Activated naive CD8-positive, alpha-beta T cell (primary cell): ENCODE results near the gene TNNI3K.

Experiments used
- H3K27ac Mint-ChIP-seq: one replicate; pipeline ENCODE4 v1.8.0; 2021; ENCODE audit warnings: mixed read lengths
- H3K27me3 Mint-ChIP-seq: one replicate; pipeline ENCODE4 v1.8.0; 2021; ENCODE audit warnings: mixed read lengths
- H3K36me3 Mint-ChIP-seq: one replicate; pipeline ENCODE4 v1.8.0; 2021; ENCODE audit warnings: mixed read lengths
- H3K4me1 Mint-ChIP-seq: one replicate; pipeline ENCODE4 v1.8.0; 2021; ENCODE audit warnings: low read depth, mixed read lengths
- H3K4me3 Mint-ChIP-seq: one replicate; pipeline ENCODE4 v1.8.0; 2021; ENCODE audit warnings: mild to moderate bottlenecking, mixed read lengths
- H3K9me3 Mint-ChIP-seq: one replicate; pipeline ENCODE4 v1.8.0; 2021; ENCODE audit warnings: low read depth, mixed read lengths

TNNI3K gene

DNA sequence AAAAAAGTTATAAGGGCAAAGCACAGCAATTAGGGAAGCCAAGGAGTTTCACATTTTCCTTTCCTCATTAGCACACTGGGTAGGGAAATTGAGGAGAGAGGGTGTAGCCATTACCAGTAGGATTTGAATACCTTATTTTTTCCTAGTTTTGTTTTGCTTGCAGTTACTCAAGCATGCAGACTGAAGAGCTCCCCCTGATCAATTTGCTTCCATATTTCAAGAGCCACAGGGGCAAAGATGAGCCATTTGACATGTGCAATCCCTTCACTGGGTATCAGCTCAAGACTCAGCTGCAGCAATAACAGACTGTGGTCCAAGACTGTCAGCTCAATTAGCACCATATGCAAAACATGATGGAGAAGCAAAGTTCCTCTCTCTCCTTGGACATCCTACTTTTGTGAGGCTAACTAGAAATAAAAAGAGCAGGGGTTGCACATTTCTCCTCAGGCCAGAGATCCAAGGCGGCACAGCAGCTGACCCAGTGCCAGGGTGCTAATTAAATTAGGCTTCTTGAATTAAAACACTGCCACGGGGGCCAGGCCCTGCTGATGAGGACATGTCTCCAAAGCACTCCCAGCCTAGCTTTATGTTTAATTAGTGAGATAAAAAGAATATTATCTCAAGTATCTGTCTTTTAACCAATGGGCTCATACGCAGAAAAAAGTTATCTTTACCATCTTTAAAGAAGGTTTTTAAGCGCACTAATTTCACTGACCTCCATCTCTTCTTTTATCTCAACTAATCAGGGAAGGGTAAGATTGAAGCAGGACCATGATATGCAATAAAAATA, 314.0 kb downstream of the TNNI3K start:
- Mint-ChIP-seq H3K27me3 (peaks cover 6% of the 10 kb centered on the region), H3K27ac (no peak overlapping the region), H3K36me3 (no peaks in the 10 kb centered on the region), H3K4me1 (no peaks in the 10 kb centered on the region), H3K4me3 (no peak overlapping the region), H3K9me3 (no peaks in the 10 kb centered on the region)

DNA sequence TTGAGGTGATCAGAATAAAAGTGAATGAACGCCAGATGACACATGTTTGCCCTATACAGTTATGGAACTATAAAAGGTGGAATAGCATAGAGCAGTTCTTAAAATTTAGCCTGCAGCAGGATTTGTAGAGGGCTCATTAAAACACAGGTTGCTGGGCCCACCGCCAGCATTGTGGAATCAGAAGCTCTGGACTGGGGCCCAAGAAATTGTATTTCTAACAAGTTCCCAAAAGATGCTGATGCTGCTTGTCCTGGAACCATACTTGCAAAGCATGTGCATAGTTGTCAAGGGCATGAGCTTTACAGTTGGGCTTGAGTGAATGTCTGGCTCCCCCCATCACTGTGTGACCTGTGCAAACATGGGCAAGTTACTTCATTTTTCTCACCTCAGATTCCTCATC, 314.7 kb downstream of the TNNI3K start:
- Mint-ChIP-seq H3K4me3 (no peak overlapping the region), H3K9me3 (no peaks in the 10 kb centered on the region), H3K27ac (no peak overlapping the region), H3K27me3 (peaks cover 6% of the 10 kb centered on the region), H3K4me1 (no peaks in the 10 kb centered on the region), H3K36me3 (no peaks in the 10 kb centered on the region)

DNA sequence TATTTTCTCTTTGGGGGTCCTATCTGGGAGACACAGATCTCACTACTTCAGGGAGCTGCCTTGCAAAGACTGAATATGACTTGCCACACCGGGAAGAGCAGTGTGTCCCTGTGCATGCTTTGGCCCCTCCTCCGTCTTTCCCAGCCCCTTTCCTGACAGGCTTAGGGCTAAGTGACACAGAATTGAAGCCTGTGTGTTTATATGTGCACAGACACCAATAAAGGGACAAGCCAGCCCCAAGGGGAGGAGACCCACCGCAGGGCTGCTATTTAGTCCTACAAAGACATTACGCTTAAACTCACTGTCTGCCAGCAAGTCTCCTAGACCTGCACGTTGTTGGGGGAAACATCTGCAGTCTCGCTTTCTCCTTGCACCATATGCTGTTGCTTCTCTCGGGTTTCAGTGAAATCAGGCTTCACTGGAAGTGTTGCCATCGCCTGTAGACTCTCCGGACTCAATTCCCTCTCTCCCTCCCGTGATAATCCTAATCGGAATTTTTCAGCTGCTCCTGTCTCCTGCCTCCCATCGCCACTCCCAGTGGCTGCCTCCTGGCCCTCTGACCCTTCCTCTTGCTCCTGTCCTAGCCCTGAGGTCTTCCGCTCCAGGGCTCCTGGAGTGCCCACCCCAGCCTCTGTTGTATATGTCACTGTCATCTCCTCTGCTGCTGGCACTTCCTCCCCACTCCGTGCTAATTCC, 335.8 kb downstream of the TNNI3K start:
- Mint-ChIP-seq H3K27ac (no peak overlapping the region), H3K9me3 (no peaks in the 10 kb centered on the region), H3K27me3 (no peaks in the 10 kb centered on the region), H3K4me3 (no peak overlapping the region), H3K36me3 (no peaks in the 10 kb centered on the region), H3K4me1 (no peaks in the 10 kb centered on the region)

DNA sequence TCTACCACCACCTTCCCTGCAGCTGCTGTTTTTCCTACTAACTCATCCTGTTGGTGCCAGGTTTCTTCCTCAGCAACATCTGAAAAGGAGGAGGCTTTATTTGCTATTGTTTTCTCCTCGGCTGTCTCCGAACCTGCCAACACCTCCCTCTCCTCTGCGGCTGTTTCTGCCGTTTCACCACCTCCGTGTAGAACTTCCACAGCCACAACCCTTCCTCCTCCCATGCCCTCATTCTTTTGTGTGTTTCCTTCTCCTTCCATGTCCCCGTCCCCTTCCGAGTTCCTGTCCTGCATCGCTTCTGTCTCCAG, 336.3 kb downstream of the TNNI3K start:
- Mint-ChIP-seq H3K27ac (no peak overlapping the region), H3K4me3 (no peak overlapping the region), H3K36me3 (no peaks in the 10 kb centered on the region), H3K9me3 (no peaks in the 10 kb centered on the region), H3K27me3 (no peaks in the 10 kb centered on the region), H3K4me1 (no peaks in the 10 kb centered on the region)

DNA sequence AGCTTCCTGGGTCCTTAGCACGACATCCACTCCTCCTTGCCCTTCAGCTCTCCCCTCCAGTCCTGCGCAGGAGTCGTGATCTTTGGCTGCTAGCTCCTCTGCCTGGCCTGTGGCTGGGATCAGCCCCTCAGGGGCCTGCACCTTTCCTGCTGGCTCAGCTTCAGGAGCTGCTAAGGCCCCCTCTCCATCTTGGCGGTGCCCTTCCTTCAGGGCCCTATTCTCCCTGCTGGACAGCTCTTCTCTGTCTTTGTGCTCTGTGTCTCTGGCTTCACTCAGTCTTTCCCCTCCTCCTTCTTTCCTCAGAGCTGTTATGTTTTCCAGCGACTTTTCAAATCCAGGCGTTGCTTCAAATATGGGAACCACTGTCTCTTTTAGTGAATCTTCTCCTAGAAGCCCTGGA, 336.7 kb downstream of the TNNI3K start:
- H3K4me1 Mint-ChIP-seq = no peaks in the 10 kb centered on the region
- no peaks in the 10 kb centered on the region for H3K36me3 Mint-ChIP-seq
- H3K27me3 Mint-ChIP-seq = no peaks in the 10 kb centered on the region
- no peak overlapping the region for H3K4me3 Mint-ChIP-seq
- no peak overlapping the region for H3K27ac Mint-ChIP-seq
- no peaks in the 10 kb centered on the region for H3K9me3 Mint-ChIP-seq

DNA sequence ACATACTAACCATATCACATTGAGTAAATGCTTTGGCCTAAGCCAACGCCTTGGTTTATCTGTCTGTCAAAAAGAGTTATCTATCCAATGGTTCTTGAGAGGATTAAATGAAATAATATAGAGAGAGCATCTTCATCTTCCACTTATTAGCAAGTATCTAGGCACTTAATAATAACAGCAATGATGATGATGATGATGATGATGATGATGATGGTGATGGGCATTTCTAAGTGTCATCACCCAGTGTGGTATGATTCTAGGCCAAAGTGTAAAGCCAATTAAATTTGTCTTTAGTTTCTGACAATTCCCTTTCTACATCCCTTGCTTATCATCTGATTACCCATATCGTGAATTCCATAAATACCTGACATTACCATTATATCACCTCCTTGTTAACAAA, 342.9 kb downstream of the TNNI3K start:
- H3K27ac Mint-ChIP-seq = no peak overlapping the region
- H3K4me3 Mint-ChIP-seq = no peak overlapping the region
- no peaks in the 10 kb centered on the region for H3K27me3 Mint-ChIP-seq
- no peaks in the 10 kb centered on the region for H3K4me1 Mint-ChIP-seq
- H3K36me3 Mint-ChIP-seq = no peaks in the 10 kb centered on the region
- H3K9me3 Mint-ChIP-seq = no peaks in the 10 kb centered on the region

DNA sequence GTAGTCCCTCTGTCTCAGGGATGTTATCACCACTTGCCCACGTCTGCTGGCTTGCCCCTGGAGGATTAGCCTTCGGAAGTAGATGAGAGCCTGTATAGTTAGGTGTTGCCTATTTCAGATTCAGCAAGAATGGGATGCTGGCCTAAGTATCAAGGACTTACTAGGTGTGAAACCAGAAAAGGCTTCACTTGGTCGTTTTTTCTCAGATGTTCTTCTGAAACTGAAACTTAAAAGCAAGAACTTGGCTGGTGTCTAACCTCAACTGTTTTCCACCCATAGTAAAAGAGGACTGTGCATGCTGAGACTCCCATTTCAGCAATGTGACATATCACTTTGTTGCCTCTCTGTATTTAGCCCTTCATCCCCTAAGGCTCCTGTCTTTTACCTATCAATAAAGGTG, 344.2 kb downstream of the TNNI3K start:
- Mint-ChIP-seq H3K27ac (no peak overlapping the region), H3K36me3 (no peaks in the 10 kb centered on the region)

DNA sequence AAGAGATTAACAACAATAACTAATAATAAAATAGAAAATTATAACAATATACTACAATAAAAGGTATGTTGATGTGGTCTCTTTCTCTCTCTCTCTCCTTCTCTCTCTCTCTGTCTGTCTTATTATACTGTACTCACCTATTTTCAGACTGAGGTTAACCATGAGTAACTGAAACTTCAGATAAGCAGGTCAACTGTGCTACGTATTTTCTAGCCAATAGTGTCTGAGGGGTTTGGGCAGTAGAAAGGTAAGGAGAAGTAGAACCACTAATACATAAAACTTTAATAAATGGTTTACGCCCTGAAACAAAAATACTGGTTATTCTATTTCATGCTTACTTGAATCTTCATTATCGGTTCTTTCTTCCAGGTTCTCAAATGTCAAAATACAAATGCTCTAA, 348.2 kb downstream of the TNNI3K start:
- Mint-ChIP-seq H3K36me3 (no peaks in the 10 kb centered on the region), H3K4me1 (no peaks in the 10 kb centered on the region), H3K4me3 (no peak overlapping the region)

More for the DNA sequence above, 344.2 kb downstream of the TNNI3K start:
- Mint-ChIP-seq H3K27me3 (peaks cover 6% of the 10 kb centered on the region), H3K4me3 (no peak overlapping the region), H3K9me3 (no peaks in the 10 kb centered on the region), H3K4me1 (no peaks in the 10 kb centered on the region)

DNA sequence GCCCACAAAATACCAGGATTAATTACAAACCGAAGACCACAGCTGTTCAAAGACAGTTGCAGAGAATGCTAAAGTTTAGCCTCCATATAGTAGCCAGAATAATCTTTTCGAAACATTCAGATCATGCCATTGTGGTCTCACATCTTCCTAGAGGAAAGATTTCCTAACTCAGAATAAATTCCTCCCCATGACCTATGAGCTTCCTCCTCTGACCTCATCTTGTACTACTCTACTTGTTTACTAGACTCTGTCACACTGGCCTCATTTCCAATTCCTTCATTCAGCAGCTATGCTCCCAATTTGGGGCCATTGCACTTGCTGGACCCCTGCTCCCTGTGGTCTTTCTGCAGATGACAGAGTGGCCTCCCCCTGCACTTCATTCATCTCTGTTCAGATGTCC, 349.0 kb downstream of the TNNI3K start:
- H3K9me3 Mint-ChIP-seq = no peaks in the 10 kb centered on the region
- no peak overlapping the region for H3K27ac Mint-ChIP-seq
- no peaks in the 10 kb centered on the region for H3K4me1 Mint-ChIP-seq
- H3K27me3 Mint-ChIP-seq = peaks cover 9% of the 10 kb centered on the region
- no peaks in the 10 kb centered on the region for H3K36me3 Mint-ChIP-seq
- H3K4me3 Mint-ChIP-seq = no peak overlapping the region

More for the DNA sequence above, 348.2 kb downstream of the TNNI3K start:
- Mint-ChIP-seq H3K9me3 (no peaks in the 10 kb centered on the region), H3K27me3 (peaks cover 8% of the 10 kb centered on the region), H3K27ac (no peak overlapping the region)

DNA sequence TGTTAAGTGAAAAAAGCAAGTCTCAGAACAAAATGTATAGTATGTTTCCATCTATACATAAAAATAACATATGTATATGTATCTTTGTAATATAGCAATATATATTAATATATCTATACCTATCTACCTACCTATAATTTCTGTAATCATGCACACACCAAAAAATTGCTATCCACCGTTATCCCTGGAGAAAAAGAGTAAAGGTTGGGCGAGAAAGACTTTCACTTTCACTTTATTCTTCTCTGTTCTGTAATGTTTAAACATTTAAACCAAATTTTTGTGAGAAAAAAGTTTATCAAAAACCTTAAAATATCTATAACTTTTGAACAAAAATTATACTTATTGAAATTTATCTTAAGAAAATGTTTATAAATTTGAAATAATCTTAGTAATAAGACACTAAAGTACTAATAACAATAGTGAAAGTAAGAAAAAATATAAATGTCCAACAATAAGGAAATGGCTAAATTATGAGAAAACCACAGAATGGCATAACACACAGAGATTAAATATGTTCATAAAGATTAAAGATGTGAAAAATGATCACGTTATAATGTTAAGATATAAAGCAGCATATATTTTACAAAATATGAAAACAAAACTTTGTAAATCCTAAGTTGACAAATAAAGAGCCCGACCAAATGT, 351.2 kb downstream of the TNNI3K start:
- H3K36me3 Mint-ChIP-seq = no peaks in the 10 kb centered on the region
- H3K27ac Mint-ChIP-seq = no peak overlapping the region
- no peaks in the 10 kb centered on the region for H3K9me3 Mint-ChIP-seq
- H3K27me3 Mint-ChIP-seq = peaks cover 9% of the 10 kb centered on the region
- no peak overlapping the region for H3K4me3 Mint-ChIP-seq
- no peaks in the 10 kb centered on the region for H3K4me1 Mint-ChIP-seq

DNA sequence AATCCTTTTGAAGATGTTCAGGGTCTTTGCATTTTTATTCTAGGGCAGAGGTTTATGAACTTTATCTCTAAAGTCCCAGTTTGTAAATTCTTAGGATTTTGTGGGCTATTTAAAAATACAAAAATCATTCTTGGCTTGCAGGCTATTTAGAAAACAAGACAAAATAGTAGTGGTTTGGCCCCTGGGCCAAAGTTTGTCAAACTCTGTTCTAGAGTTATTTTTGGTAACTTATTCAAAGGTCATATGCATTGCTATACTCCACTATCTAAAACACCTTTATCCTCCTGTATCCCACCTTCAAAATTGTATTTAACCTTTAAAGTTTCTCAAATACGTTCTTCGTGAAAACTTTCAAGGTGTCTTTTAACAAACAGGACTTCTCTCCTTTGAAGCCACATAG, 352.7 kb downstream of the TNNI3K start:
- H3K4me1 Mint-ChIP-seq = no peaks in the 10 kb centered on the region
- no peaks in the 10 kb centered on the region for H3K36me3 Mint-ChIP-seq
- peaks cover 9% of the 10 kb centered on the region for H3K27me3 Mint-ChIP-seq
- no peak overlapping the region for H3K27ac Mint-ChIP-seq
- H3K4me3 Mint-ChIP-seq = no peak overlapping the region
- H3K9me3 Mint-ChIP-seq = no peaks in the 10 kb centered on the region

DNA sequence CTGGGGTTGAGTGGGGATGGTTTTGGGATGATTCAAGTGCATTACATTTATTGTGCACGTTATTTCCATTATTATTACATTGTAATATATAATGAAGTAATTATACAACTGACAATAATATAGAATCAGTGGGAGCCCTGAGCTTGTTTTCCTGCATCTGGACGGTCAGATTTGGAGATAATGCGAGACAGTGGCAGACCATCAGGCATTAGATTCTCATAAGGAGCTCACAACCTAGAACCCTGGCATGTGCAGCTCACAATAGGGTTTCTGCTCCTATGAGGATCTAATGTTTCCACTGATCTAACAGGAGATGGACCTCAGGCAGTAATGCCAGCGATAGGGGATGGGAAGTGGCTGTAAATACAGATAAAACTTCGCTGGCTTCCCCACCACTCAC, 355.1 kb downstream of the TNNI3K start:
- Mint-ChIP-seq H3K9me3 (no peaks in the 10 kb centered on the region), H3K27ac (no peak overlapping the region), H3K27me3 (peaks cover 1% of the 10 kb centered on the region), H3K4me1 (no peaks in the 10 kb centered on the region), H3K36me3 (no peaks in the 10 kb centered on the region), H3K4me3 (no peak overlapping the region)

DNA sequence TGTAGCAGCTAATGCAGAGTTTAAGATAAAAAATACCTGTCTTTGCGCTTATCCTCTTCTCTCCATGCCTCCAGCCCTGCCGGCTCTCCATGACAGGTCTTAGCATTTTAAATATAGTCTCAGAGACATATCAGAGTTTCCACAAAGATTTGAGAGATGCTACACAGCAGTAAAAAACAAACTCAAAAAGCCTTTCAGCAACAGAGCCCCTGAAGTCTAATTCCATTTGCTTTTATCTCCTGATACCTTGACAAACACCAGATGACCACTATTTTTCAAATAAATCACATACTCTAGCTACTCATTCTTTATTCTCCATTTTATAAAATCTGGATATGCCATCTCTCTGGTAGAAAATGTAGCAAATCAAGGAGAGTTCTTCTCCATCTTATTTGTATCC, 356.8 kb downstream of the TNNI3K start:
- Mint-ChIP-seq H3K4me1 (no peaks in the 10 kb centered on the region), H3K36me3 (no peaks in the 10 kb centered on the region), H3K27me3 (peaks cover 1% of the 10 kb centered on the region), H3K4me3 (no peak overlapping the region), H3K9me3 (no peaks in the 10 kb centered on the region), H3K27ac (no peak overlapping the region)

DNA sequence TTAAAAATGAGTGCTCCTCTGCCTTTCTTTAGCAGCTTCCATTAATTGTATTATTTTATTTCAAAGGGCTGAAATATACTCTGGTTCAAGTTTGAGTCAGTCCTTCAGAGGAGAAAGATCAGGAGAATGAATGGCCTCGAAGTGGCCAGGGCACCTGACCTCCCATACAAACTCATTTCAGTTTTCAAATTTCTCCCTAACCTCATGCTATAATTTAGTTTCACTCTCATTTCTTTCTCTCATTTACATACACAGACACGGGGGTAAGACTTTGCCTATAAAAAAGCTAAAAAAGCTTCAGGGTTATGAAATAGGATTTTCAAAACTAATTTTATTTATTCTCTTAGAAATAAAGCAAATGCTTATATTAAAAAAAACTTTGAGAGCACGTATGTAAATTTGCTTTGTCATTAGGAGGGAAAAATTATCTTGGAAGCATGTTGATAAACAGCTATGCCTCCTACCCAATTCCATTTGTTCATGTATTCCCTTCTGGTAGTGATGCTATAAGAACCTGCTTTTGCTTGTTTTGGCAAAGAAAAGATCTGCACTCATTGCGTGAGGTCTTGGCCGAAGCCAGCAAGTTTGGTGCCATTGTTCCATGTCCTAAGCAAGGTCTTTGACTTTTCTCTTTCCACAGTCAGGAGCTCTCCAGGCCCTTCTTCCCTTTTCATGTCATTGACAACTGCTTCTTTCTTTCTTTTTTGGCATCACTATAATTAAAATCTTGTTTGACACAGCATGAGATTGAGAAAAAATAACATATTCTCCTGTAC, 357.6 kb downstream of the TNNI3K start:
- no peak overlapping the region for H3K27ac Mint-ChIP-seq
- no peaks in the 10 kb centered on the region for H3K9me3 Mint-ChIP-seq
- no peak overlapping the region for H3K4me3 Mint-ChIP-seq
- H3K27me3 Mint-ChIP-seq = peaks cover 2% of the 10 kb centered on the region
- no peaks in the 10 kb centered on the region for H3K36me3 Mint-ChIP-seq
- H3K4me1 Mint-ChIP-seq = no peaks in the 10 kb centered on the region
